G401 (cell line): Measurements from ENCODE around the gene ZBTB6. TPM values are rescaled to one million over a fixed set of nuclear protein-coding genes. Genes with fewer than 3 reads are reported as not detected.
A peak's percentile ranks its signal among the peaks of the same experiment; 100 is the strongest.
"Not testable (repeated sequence)": the region's sequence is repeated elsewhere in the genome, so short reads cannot be mapped to it uniquely, and the experiment has no call there.

Experiments
- DNase-seq: peaks from one replicate; pipeline ENCODE4 v3.0.0-alpha.2; 2015; ENCODE audit warnings: low spot score
- in situ Hi-C: cut with HindIII; loops from 2 replicates; pipeline ENCODE4 v1.10.0; 2016; ENCODE audit warnings: low sequenced_read_pairs, mixed read lengths
- total RNA-seq: library from RNA; depleted of rRNA; stranded (reverse); fragments of >200 nt; shearing (Covaris generic); gene quantifications from 2 replicates; pipeline ENCODE4 v1.2.3, GENCODE V29; 2014

The ZBTB6 gene
- total RNA-seq, 1 experiment from 2014 or later, result 8.8 TPM

DNA sequence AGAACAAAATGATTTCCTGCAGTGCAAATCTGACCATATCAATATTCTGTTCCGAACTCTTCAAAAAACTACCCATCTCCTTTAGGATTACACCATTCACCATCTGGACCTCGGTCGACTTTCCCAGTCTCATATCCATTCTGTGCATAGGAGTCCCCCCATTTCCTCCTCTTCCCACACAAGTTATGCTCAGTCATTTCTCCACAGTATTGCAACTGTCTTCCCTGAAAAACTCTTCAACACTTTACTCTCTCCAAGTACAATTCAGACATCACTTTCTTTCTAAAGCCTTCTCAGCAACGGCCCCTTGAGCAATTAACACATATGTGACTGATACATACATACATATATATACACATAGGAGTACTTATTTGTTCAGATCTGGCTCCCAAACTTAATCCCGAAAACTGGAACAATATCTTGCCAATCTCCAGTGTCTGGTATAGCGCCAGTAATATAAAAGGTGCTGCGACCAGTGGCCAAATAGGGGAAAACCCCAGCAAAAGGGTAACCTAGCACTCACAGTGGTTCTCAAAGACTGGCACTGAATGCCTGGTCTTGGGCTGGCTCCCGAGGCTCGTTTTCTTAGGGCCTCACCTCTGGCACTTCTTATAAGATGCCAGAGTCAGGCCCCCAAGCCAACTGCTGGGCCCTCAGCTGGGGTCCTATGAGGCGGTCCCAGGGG lies 17.6 kb upstream of the ZBTB6 start:
- in situ Hi-C loops, result no loop called here
- DNase-seq, result no peak

DNA sequence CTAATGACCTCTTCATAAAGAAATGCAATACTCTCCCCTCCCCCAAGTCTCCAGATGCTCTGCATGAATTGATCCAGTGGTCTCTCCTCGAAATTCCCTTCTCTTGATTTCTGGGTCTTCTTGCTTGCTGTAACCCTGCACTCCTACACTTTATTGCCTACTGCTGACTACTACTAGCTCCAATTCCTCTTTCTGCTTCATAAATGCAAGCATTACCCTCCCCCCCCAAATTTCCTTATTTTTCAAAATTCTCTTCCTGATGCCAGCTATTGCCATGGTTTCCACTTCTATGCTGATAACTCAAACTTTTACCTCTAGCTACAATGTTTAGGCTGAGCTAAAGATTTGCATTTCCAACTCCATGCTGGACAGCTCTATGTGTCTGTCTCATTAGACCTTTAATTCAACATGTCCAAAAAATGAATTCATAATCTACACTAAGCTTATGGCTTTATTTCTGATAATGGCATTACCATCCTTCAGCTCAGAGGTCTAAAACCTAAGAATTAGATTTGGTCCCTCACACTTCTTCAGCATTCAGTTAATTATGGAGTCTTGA lies 16.8 kb upstream of the ZBTB6 start:
- in situ Hi-C loops, result no loop called here
- DNase-seq, result no peak

DNA sequence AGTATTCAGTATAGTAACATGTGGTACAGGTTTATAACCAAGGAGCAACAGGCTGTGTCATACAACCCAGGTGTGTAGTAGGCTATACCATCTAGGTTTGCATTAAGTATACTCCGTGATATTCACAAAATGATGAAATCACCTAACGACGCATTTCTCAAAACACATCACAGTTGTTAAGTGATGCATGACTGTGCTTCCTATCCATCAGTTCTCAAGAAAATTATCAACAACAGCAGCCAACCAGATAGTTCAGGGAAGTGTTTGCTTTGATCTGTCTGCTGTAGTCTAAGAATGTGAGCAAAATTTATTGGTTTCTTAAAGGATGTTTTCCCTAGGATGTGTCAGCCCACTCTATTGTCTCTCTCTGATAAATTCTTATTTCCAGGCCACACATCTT lies 10.8 kb upstream of the ZBTB6 start:
- DNase-seq, result no peak
- in situ Hi-C loops, result no loop called here

DNA sequence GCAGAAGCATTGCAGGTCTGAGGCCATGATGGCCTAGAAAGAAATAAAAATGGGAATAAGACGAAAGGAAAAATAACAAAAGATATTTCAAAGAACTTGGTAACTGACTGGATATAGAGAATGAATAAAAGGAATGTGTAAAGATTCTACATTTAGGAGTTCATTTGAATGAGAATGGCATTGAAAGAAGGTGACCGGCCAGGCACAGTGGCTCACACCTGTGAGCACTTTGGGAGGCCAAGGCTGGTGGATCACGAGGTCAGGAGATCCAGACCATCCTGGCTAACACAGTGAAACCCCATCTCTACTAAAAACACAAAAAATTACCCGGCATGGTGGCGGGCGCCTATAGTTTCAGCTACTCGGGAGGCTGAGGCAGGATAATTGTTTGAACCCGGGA lies 9.6 kb upstream of the ZBTB6 start:
- no peak for DNase-seq
- in situ Hi-C loops, result no loop called here

DNA sequence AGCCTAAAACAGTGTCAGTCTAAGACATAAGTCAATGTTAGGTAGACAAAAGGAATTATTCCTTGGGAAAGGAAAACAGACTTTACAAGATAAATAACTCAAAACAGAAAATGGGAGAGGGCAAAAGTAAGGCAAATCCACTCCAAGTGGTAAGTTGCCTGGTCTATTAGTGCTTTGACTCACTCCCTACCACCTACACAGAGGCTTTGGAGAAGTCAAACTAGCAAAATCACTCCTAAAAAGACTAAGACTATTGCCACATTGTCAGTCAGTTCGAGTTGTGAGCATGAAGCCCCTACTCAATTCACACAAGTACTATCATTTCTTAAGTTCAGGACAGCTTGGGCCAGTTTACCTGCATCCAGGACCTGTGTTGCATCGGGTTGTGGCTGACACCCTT lies 5.2 kb upstream of the ZBTB6 start:
- no peak for DNase-seq
- in situ Hi-C loops, result no loop called here

DNA sequence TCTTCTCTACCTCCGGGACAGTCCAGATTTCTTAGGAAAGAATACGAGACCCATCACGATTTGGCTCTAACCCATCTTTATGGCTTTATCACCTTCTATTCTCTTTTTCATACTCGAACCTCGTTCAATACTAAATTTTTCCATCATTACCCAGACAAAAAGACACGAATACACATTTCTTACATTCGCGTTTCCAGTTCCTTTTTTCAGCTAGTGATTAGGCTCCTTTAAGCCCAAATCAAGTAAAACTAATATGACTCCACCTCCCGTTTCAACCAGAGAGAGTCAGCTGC lies 506 bp downstream of the ZBTB6 start:
- in situ Hi-C loops, result no loop called here
- DNase-seq, result no peak

DNA sequence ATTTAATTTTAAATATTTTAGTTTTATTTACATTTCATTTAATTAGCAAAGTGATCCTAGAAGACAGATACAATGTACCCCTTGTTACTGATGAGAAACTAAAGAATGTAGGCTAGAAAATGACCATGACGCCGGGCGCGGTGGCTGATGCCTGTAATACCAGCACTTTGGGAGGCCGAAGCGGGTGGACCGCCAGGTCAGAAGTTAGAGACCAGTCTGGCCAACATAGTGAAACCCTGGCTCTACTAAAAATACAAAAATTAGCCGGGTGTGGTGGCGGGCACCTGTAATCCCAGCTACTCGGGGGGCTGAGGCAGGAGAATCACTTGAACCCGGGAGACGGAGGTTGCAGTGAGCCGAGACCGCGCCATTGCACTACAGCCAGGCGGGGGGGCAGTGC lies 7.0 kb downstream of the ZBTB6 start:
- in situ Hi-C loops, DNase-seq: not testable (repeated sequence)

DNA sequence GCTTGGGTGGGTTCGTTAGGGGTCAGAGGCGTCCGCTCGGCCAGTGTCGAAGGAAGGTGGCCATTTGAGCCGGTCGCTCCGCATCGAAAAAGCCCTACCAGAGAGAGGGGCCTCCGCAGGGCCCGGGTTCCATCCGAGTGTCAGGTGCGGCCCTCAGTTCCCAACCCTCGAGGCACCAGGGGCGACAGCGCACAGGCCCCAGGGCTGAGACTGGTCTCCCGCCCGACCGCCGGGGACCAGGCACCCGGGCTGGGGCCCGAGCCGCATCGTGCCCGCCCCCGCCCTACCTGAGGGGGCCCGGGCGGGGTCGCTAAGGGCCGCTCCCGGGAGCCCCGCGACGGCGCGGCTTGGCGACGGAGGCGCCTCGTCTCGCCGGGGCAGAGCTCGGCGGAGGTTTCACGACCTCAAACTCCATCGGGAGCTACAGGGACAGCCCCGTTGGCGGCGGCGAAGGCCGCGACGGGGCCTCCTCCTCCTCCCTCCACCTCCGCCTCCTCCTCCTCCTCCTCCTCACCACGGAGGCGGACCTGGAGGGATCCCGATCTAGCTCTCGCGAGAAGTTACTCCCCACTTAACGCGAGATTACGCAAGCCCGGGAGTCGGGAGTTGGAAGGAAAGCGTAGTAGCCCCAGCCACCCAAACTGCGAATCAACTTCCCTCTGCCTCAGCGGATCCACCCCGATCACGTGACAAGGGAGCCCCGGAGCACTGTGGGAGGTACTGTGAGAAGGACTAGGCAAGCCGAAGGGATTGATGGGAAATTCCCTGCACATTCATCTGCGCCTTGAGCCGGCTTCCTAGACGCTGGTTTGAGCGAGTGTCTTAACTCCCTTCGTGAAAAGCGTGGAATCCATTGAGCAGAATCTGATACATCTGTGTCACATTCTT lies 8.1 kb downstream of the ZBTB6 start, which contains the start of gene RC3H2:
RC3H2 (minus strand) TSS at position 537 of the 888 bp plus-strand sequence. CDS start 7,850 bp downstream, outside the sequence.
- DNase-seq, result peak; percentile 100
- in situ Hi-C loops, result no loop called here

DNA sequence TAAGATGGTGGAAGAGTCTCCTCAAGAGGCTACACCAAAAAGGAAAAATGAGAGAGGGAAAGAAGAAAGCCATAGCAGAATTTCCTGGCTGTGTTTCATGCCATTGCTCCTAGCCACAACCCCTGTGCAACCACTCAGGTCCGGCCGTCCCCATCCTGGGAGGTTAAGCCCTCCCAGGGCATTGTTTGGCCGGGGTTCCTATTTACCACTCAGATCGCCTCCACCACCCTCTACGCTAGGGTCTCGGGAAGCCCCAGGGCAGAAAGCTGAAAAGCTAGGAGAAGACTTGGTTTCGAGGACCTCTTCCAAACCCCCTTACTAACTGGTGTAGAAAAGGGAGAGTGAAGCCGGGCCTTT lies 8.7 kb downstream of the ZBTB6 start:
- peak; percentile 55 for DNase-seq

DNA sequence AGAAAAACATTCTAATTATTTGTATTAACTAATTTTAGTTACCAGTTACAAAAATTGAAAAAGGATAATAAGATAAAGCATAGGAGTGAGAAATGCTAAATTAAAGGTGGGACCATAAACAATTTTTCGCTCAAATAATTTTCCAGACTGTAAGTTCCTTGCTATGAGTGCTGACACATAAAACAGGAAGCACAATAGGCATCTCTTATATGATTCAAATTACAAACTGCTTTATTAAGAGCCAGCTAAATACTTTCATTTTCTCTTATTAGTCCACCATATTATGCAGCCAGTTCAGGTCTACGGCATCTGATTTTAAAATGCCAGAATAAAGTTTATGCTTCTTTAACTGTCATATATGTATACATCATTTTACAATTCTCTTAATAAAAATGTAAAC lies 12.3 kb downstream of the ZBTB6 start:
- in situ Hi-C loops, result no loop called here
- no peak for DNase-seq

More for the DNA sequence above, 8.7 kb downstream of the ZBTB6 start:
- in situ Hi-C loops, result no loop called here

DNA sequence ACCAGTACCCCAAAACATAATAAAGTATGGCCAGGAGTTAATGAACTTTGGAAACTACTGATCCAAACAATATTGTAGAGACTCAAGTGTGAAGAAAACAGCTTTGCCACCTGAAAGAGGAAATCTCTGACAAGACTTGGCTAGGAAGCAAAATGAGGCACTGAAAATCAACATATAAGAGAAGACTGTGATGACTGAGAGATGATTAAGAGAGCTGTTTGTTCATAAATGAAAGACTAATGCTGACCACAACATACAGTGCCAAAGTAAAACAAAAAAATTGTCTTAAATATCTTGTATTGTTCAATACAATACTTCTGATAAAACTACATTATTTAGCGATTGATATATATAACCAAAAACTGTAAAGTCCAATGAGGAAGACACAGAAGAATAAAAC lies 15.2 kb downstream of the ZBTB6 start:
- in situ Hi-C loops, result no loop called here
- DNase-seq, result no peak

DNA sequence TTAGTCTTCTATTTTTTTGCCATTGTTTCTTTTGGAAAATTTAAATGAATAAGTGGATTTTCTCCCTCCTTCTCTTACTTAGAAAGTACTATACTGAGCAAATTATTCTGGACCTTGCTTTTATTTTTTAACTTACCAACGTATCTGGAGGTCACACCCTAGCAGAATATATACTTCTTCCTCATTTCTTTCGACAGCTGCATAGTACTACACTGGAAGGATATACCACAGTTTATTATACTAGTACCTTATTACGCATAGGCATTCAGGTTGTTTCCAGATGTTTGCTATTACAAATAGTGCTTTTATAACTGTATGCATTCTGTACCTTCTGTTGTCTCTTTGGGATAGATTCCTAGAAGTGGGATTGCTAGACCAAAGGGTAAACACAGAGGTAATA lies 24.6 kb downstream of the ZBTB6 start:
- in situ Hi-C loops, result no loop called here
- no peak for DNase-seq

DNA sequence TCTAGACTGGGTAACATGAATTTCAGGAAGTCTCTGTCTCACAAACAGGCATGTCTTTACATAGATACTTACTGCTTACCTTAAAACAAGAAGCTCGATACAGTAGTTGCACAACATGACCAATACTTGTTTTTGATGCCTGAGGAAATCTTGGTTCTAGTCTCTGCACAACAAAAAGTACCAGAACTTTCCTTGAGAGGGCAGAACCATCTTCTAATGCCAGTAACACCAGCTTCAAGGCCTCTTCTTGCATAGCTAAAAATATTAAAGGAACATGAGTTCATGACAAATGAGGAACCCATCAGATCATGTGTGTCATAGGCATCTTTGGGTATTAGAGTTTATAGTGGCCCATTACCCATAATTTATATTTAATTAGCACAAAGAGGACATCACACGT lies 30.0 kb downstream of the ZBTB6 start:
- in situ Hi-C loops, result no loop called here
- no peak for DNase-seq

DNA sequence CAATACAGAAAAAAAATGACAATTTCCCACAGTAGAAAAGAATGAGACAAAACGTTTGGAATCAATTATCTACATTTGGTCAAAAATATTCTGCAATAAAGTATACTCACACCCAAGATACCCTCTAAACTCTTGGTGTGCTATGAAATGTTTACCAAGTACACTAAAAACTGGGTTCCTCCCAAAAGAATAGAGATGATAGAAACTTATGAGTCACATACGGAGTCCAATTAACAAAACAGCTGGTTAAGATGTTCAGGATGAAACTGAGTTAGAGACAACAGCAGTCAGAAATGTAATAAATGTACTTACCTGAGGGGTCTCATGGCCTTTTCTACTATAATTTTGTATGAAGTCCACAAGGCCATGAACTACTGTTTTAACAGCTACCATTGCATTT lies 33.7 kb downstream of the ZBTB6 start:
- no peak for DNase-seq
- in situ Hi-C loops, result no loop called here

DNA sequence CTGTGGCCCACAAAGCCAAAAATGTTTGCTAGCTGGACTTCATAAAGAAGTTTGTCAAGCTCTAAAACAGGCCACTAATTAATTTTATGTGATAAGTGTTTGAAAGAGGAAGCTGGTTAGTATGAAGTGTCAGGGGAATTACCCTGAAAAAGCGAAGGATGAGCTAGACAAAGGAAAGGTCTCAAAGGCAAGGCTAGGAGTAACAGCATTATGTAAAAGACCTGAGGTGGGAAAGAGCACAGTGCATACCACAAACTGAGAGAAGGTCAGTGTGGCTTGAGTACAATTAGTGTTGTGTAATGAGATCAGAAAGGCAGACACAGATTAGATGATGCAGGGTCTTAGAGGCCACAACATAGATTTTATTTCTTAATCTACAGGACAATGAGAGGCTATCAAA lies 37.6 kb downstream of the ZBTB6 start:
- in situ Hi-C loops, result no loop called here
- DNase-seq, result no peak

DNA sequence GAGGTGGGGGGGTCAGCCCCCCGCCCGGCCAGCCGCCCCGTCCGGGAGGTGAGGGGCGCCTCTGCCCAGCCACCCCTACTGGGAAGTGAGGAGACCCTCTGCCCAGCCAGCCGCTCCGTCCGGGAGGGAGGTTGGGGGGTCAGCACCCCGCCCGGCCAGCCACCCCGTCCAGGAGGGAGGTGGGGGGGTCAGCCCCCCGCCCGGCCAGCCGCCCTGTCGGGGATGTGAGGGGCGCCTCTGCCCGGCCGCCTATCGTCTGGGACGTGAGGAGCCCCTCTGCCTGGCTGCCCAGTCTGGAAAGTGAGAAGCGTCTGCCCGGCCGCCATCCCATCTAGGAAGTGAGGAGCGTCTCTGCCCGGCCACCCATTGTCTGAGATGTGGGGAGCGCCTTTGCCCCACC lies 45.8 kb downstream of the ZBTB6 start:
- DNase-seq, in situ Hi-C loops: not testable (repeated sequence)

DNA sequence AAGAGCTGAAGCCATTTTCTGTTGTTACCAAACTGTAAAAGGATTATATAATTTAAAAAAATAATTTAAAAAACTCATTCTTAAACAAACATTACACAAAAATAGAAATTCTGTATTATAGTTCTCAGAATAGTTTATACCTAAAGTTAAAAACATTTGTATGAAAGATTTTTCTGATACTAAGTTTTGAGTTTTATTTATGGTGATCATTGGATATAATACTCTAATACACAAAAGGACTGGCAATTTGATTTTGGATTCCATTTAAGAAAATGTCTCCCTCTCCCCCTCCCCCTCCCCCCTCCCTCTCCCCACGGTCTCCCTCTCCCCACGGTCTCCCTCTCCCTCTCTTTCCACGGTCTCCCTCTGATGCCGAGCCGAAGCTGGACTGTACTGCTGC lies 47.0 kb downstream of the ZBTB6 start:
- DNase-seq, result no peak
- in situ Hi-C loops, result no loop called here

DNA sequence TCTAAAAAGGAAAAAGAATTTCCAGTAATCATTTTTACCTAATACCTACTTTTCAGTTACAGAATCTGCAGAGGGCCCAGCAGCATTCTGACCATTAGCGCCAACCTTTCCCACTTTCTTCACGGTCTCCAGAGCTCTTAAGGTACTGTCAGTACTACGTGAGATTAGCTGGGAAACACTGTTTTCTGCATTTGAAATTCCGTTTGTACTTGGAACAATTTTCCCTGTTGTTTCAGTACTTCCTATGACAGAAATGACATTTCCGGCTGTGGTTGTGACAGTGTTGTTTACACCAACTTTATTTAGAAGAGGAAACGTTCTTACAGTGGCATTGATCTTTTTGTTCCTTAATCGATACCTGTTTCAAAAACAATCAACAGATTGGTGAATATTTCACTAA lies 47.8 kb downstream of the ZBTB6 start:
- in situ Hi-C loops, result no loop called here
- DNase-seq, result no peak

DNA sequence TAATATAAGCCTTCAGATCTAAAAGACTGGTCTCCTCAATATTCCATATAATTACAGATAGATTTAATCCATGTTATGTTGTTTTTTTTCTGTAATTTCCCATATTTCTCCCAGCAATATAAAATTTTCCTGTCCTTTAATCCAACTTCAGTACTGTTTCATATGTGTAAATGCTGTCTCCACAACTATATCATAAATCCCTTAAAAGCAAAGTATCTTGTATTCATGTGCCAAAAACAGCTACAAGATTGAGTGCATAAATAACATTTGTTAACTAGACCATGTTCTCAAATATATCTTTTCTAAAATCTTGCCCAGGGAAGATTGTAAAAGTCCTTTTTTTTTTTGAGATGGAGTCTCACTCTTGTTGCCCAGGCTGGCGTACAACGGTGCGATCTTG lies 49.7 kb downstream of the ZBTB6 start:
- DNase-seq, result no peak
- in situ Hi-C loops, result no loop called here

DNA sequence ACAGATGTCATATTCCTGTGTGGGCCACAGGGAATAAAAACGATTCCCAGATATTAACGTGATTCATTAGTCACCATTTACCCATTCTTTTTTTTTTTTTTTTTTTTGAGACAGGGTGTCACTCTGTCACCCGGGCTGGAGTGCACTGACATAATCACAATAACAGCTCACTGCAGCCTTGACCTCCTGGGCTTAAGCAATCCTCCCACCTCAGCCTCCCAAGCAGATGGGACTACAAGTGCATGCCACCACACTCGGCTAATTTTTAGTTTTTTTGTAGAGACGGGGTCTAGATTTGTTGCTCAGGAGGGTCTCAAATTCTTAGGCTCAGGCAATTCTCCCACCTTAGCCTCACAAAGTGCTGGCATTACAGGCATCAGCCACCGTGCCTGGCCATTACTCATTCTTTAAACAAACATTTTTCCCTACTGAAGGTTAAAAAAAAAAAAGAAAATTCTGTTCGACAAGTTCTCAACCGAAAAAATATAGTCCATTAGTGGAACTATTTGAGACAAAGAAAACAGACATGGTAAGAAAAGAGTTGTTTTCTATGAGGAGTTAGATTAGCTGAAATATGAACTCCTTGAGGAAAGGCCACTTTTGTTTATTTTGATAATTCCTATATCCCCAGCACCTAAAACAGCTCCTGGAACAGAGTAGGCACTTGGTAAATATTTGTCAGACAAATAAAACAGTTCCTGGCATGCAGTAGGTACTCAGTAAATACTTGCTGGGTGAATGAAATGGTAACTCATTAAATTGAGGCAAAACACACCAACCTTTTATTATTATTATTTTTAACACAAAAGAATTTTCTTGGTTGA lies 52.6 kb downstream of the ZBTB6 start:
- in situ Hi-C loops, result no loop called here
- DNase-seq, result no peak
